Neural crest cell (in vitro differentiated cells): ENCODE data around the gene KCTD14. TPM values are rescaled to one million over a fixed set of nuclear protein-coding genes. Genes with fewer than 3 reads are reported as not detected.

ENCODE experiments used
- DNase-seq: peaks from one replicate; pipeline ENCODE4 v3.0.0; 2021; ENCODE audit warnings: low read depth, mixed read lengths, low spot score
- H3K27ac Mint-ChIP-seq: one replicate; pipeline ENCODE4 v1.8.0; 2021; ENCODE audit warnings: mild to moderate bottlenecking, mixed read lengths; ENCODE audit not compliant: unreplicated experiment
- H3K27me3 Mint-ChIP-seq: 2 replicates; pipeline ENCODE4 v1.8.0; 2021; ENCODE audit warnings: low read depth, mild to moderate bottlenecking, mixed read lengths
- H3K36me3 Mint-ChIP-seq: 2 replicates; pipeline ENCODE4 v1.8.0; 2021; ENCODE audit warnings: low read depth, mild to moderate bottlenecking, mixed read lengths
- H3K4me1 Mint-ChIP-seq: 2 replicates; pipeline ENCODE4 v1.8.0; 2021; ENCODE audit warnings: mixed read lengths
- H3K4me3 Mint-ChIP-seq: one replicate; pipeline ENCODE4 v1.8.0; 2021; ENCODE audit warnings: mild to moderate bottlenecking, mixed read lengths
- H3K9me3 Mint-ChIP-seq: 2 replicates; pipeline ENCODE4 v1.8.0; 2021; ENCODE audit warnings: mixed read lengths
- CTCF ChIP-seq: fragments of 200-600 bp; sonication (generic); conservative IDR thresholded peaks from 2 replicates; pipeline ENCODE4 v1.5.0; 2021; ENCODE audit warnings: antibody characterized with exemption, mild to moderate bottlenecking
- total RNA-seq: library from RNA; stranded (reverse); gene quantifications from 2 replicates; pipeline ENCODE4 v1.2.1, GENCODE V29; 2021

The KCTD14 gene
- total RNA-seq, 1 donor from 2014 or later, result 1.4 TPM

DNA sequence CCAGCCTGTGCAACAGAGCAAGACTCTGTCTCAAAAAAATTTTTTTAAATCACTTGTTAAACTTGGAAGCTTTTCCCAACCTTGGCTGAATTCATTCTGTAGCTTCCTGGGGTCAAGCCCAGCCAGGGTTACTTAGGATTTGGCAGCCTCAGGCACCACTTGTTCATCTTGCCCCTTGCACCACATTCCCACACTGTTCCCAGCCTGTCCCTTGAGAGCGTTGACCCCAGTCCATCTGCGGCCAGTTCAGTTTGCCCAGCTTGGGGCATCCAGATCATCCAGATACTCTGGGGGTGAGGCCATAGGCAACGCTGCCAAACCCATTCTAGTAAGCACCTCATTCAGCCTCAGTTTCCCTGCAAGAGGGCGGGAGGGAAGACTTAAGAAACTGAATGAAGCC lies 31.9 kb upstream of the KCTD14 start:
- Mint-ChIP-seq H3K36me3 (no peaks in the 10 kb centered on the region), H3K4me1 (peaks cover 10% of the 10 kb centered on the region), H3K27me3 (no peaks in the 10 kb centered on the region), H3K4me3 (no peak overlapping the region), H3K9me3 (no peaks in the 10 kb centered on the region), H3K27ac (no peak overlapping the region)
- TF ChIP-seq CTCF, result no peak
- DNase-seq, result no peak

DNA sequence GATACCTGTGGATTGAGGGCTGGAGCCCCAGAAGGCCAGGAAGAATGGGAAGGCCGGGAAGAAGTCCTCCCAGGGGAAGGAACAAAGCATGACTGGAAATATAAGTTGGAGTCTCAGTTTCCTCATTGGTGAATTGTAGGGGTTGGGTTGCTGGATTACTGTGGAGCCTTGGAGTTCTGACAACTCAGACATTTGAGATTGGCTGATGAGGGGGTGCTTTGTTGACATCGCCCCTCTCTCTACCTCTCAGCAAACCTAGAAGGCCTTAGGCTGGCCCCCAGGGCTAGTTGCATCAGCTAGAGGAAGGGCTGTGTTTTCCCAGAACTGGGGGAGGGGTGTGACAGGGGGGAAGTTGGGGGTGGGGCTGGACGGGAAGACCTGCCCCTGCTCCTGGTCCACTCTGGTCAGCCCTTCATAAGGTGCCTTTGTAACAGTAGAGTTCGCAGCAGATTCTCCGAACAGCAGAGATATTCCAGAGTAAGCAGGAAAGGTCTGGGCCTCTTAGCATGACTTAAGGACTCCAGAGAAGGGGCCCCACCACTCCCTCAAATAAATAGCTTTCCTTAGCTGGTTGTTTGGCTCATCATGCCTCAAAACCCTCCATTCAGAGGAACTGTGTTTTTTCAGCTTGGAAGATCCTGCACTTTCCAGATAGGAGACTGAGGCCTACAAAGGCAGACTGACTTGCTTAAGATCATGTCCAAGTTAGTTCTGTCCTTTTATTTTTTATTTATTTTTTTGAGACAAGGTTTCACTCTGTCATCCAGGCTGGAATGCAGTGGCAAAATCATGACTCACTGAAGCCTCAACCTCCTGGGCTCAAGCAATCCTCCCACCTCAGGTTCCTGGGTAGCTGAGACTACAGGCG lies 28.1 kb upstream of the KCTD14 start:
- Mint-ChIP-seq H3K27ac (peak overlapping the region; percentile 67), H3K4me1 (peaks cover 14% of the 10 kb centered on the region), H3K4me3 (no peak overlapping the region), H3K27me3 (no peaks in the 10 kb centered on the region), H3K9me3 (no peaks in the 10 kb centered on the region), H3K36me3 (no peaks in the 10 kb centered on the region)
- no peak for DNase-seq
- TF ChIP-seq CTCF, result no peak

DNA sequence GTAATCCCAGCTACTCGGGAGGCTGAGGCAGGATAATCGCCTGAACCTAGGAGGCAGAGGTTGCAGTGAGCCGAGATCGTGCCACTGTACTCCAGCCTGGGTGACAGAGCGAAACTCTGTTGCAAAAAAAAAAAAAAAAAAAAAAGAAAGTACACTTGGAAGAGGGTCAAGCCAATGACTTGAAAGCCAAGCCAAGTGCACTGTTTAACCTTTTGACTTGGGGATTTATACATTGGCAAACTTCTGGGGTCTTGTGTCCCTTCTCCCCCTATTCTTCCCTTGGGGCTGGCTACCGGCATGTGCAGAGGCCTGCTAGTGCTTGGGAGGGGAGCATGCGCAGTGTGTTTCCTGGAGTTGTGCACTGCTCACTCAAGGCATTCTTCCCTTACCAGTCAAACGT lies 26.3 kb upstream of the KCTD14 start:
- no peaks in the 10 kb centered on the region for H3K9me3 Mint-ChIP-seq
- no peak overlapping the region for H3K4me3 Mint-ChIP-seq
- no peaks in the 10 kb centered on the region for H3K36me3 Mint-ChIP-seq
- no peaks in the 10 kb centered on the region for H3K27me3 Mint-ChIP-seq
- no peak for TF ChIP-seq CTCF
- DNase-seq, result no peak
- H3K4me1 Mint-ChIP-seq, result peaks cover 22% of the 10 kb centered on the region
- no peak overlapping the region for H3K27ac Mint-ChIP-seq

GRCh38 chr11:78048561-78048960 lies 25.5 kb upstream of the KCTD14 start:
- Mint-ChIP-seq H3K4me3 (no peak overlapping the region), H3K9me3 (no peaks in the 10 kb centered on the region), H3K4me1 (peaks cover 22% of the 10 kb centered on the region), H3K27me3 (no peaks in the 10 kb centered on the region), H3K36me3 (no peaks in the 10 kb centered on the region), H3K27ac (no peak overlapping the region)
- no peak for TF ChIP-seq CTCF
- DNase-seq, result no peak

GRCh38 chr11:78046486-78046854 lies 23.4 kb upstream of the KCTD14 start:
- peak; percentile 14 for TF ChIP-seq CTCF
- Mint-ChIP-seq H3K4me1 (peaks cover 24% of the 10 kb centered on the region), H3K4me3 (no peak overlapping the region), H3K27ac (peak overlapping the region; percentile 46), H3K36me3 (no peaks in the 10 kb centered on the region), H3K27me3 (no peaks in the 10 kb centered on the region), H3K9me3 (no peaks in the 10 kb centered on the region)
- no peak for DNase-seq
